Nasal cavity respiratory epithelium epithelial cell of viscerocranial mucosa (primary cell): ENCODE measurements around the gene MBP. TPM values are rescaled to one million over a fixed set of nuclear protein-coding genes. Genes with fewer than 3 reads are reported as not detected.

ENCODE experiments used
- total RNA-seq: library from RNA; depleted of rRNA; stranded (reverse); fragments of >200 nt; gene quantifications from 2 replicates; pipeline ENCODE4 v1.2.3, GENCODE V29; 2014

MBP gene
- total RNA-seq, result 54.3 and 54.7 TPM in 2 replicates

GRCh38 chr18:77132369-77133050 lies at the start of gene MBP:
Gene MBP (minus strand): TSS chr18:77132783. CDS start chr18:77105261, 27,522 bp downstream.

Other genes with a start within 250 kb of the MBP start
- not detected in 2 replicates for gene GALR1, start 117.1 kb upstream of the MBP start, total RNA-seq